ENCODE data around the gene FLT3.

Gene FLT3

DNA sequence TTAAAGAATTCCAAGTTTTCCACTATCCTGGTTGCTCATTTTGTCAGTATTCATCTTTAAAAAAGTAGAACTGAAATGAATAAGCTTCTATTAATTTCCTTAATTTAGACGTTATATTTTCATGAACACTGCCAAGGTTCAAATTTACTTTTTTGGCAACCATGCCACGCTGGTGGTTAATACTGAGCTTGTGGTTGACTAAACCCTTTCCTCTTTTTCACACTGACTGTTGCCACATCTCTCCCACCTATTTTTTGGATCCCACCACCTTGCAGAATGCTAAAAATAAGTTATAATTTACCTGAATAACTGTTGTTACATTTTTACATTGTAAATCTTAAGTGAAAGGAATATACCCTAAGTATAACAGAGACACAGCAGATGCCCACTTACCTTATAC is 45.0 kb downstream of the FLT3 start:
- H3K27ac Mint-ChIP-seq = no peak overlapping the region
- peaks cover 8% of the 10 kb centered on the region for H3K27me3 Mint-ChIP-seq (ENCODE audit: low read depth, poor library complexity)
- no peak for DNase-seq
- H3K9me3 Mint-ChIP-seq = no peaks in the 10 kb centered on the region
- peaks cover 25% of the 10 kb centered on the region for H3K4me1 Mint-ChIP-seq
- no peaks in the 10 kb centered on the region for H3K36me3 Mint-ChIP-seq (ENCODE audit: low read depth)
- no peak for TF ChIP-seq CTCF (IDR thresholded peaks at IDR 0.05)
- no peak overlapping the region for H3K4me3 Mint-ChIP-seq

DNA sequence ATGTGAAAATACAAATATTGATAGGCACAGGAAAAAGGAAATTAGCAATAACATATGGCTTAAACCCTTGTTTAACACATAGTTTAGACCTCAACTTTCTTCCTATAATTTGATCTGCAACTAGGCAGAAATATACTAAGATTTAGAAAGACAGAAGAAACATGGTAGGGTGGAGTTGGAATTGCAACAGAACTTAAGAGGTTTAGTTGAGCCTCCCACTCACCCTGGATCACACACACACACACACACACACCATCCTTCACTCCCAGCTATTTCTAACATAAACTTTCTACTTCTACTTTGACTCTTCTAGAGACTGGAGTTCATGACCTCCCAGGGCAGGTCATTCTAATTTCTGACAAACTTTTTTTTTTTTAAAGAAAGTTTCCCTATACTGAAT is 47.4 kb downstream of the FLT3 start:
- H3K27ac Mint-ChIP-seq = no peak overlapping the region
- H3K4me1 Mint-ChIP-seq = peaks cover 38% of the 10 kb centered on the region
- no peaks in the 10 kb centered on the region for H3K9me3 Mint-ChIP-seq
- no peak for TF ChIP-seq CTCF (IDR thresholded peaks at IDR 0.05)
- peaks cover 8% of the 10 kb centered on the region for H3K27me3 Mint-ChIP-seq (ENCODE audit: low read depth, poor library complexity)
- H3K36me3 Mint-ChIP-seq (ENCODE audit: low read depth) = no peaks in the 10 kb centered on the region
- no peak overlapping the region for H3K4me3 Mint-ChIP-seq
- no peak for DNase-seq

DNA sequence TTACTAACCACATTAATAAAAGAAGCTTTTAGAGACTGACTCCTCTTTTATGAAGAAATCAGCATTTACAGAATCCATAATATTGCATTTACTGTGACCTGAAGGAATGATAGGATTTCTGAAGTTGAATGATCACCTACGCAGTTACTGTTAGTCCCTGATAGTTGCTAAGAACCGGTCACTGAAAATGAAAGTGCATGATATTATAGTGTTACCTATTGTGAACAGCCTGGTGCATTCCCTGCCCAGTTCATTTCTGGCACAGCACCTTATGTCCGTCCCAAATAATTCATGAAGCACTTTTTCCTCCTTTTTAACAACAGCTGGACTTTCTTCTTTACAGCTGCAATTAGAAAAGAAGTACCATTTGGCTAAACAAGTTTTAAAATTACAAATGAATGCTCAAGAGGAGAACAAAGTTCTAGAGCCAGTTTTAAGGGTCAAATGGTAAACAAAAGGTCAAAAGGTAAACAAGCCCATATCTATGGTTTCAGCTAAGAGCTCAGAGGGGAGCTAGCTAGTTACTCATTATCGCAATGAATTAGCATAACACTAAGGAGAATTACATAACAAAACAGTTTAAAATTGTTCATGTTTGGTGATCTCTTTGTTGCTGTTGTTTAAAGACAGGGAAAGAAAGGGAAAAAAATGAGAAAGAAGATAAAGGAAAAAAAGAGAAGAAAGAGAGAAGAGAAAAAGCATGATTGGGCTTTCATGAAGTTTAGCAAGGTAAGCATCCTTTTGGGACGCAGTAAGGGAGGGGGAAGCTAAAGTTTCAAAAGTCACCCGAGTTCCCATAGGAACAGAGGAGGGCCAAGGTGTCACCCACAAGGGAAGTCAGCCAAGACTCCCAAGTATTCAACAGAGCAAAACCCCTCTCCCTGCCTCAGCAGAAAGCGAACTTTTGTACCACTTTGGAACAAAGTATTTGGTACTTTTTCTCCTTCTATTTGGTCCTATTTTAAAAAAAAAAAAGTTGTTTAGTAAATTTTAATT is 50.2 kb downstream of the FLT3 start:
- DNase-seq = no peak
- Mint-ChIP-seq H3K36me3 (ENCODE audit: low read depth) (no peaks in the 10 kb centered on the region), H3K9me3 (no peaks in the 10 kb centered on the region), H3K4me1 (peaks cover 28% of the 10 kb centered on the region), H3K27ac (no peak overlapping the region), H3K4me3 (no peak overlapping the region), H3K27me3 (ENCODE audit: low read depth, poor library complexity) (peaks cover 4% of the 10 kb centered on the region)
- no peak for TF ChIP-seq CTCF (IDR thresholded peaks at IDR 0.05)

DNA sequence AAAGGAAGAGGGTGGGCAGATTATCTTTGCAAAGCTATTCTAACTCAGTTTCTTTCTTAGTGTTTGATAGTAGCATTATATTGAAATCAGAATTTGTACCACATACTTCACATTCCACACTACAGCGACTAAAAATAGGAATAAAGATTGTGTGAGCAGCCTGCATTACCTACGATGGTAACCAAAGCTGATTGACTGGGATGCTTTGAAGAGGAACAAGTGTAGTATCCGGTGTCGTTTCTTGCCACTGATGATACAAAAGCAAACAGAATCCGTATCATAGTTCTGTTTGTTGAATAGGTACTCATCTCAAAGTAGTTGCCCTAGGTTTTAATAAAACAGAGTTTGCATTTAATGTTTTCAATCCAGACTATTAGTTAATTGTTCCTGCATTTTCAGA is 51.2 kb downstream of the FLT3 start:
- DNase-seq = no peak
- no peak for TF ChIP-seq CTCF (IDR thresholded peaks at IDR 0.05)
- peaks cover 4% of the 10 kb centered on the region for H3K27me3 Mint-ChIP-seq (ENCODE audit: low read depth, poor library complexity)
- H3K9me3 Mint-ChIP-seq = no peaks in the 10 kb centered on the region
- H3K36me3 Mint-ChIP-seq (ENCODE audit: low read depth) = no peaks in the 10 kb centered on the region
- H3K4me1 Mint-ChIP-seq = peaks cover 20% of the 10 kb centered on the region
- H3K4me3 Mint-ChIP-seq = no peak overlapping the region
- no peak overlapping the region for H3K27ac Mint-ChIP-seq

DNA sequence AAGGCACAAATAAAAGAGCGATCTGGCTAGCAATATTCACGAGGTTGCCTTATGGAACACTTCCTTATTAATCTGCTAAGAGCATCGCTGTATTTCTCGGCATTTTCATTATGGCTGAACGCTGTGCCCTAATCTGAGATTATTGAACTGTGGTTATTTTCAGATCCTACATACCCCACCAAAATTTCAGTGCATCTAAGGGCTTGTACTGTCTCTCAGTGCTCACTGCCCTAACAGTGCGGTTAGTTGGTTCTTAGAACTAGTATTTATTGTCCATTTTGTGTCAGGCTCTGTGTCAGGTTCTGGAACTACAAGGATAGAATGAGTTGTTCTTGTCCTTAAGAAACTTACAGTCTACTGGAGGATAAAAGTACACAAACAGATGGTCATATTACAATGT is 51.6 kb downstream of the FLT3 start:
- Mint-ChIP-seq H3K27me3 (ENCODE audit: low read depth, poor library complexity) (peaks cover 4% of the 10 kb centered on the region), H3K9me3 (no peaks in the 10 kb centered on the region), H3K36me3 (ENCODE audit: low read depth) (no peaks in the 10 kb centered on the region), H3K4me3 (no peak overlapping the region), H3K4me1 (peaks cover 20% of the 10 kb centered on the region), H3K27ac (no peak overlapping the region)
- DNase-seq = no peak
- TF ChIP-seq CTCF (IDR thresholded peaks at IDR 0.05) = no peak

All from nephron progenitor cell (in vitro differentiated cells).